Measurements from ENCODE around the gene ALAD. TPM values are rescaled to one million over a fixed set of nuclear protein-coding genes. Genes with fewer than 3 reads are reported as not detected.
"Not testable (repeated sequence)": the region's sequence is repeated elsewhere in the genome, so short reads cannot be mapped to it uniquely, and the experiment has no call there.

Gene ALAD
- total and polyA plus RNA-seq, 9 donors, result 11.3 to 26.3 (median 21.6) TPM

DNA sequence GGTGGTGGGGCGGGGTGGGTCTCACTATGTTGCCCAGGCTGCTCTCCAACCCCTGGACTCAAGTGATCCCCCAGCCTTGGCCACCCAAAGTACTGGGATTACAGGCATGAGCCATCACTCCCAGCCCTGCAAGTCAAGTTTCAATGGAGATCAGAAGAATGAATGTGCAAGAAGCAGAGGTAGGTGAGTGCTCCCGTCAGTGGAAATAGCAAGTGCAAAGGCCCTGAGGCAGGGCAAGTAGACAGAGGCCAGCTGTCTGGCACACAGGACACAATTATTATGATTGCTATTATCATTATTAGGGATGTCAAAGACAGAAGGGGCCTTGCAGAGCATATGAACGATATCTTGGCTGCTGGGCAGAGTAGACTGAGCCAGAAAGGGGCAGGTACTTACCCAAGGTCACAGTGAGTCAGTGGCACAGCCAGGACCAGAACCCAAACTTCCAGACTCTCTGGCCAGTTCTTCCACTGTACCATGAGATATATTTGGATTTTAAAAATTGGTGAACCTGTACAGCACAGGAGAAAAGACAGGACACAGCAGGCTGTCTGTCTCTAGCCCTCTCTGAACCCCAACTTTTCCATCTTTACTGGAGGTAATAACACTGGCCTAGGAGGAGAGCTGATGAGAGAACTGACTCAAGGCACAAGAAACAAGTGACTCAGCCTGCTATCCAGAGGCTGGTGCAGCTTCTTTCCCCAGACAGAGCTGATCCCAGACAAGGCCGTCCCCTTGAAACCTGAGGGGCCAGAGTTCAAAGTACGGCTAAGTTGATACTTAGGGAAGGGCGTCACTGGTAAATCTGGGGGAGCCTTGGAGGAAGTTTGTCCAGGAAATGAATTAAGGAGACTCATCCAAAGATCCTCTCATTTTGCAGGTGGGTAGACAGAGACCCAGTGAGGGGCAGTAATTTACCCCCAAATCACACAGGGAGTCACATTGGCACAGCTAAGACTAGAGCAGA lies 25.7 kb downstream of the ALAD start:
- WGBS (ENCODE audit: insufficient coverage), result 90% methylated on average over 2 of the region's 6 CpGs
- Histone ChIP-seq H3K27ac (ENCODE audit: low read length) (no peak overlapping the region), H3K4me3 (ENCODE audit: low read length) (peak overlapping the region; percentile 15), H3K9me3 (replicated peaks; ENCODE audit: control insufficient read depth, low read depth, low read length) (no peaks in the 10 kb centered on the region), H3K27me3 (ENCODE audit: control insufficient read depth, insufficient read depth, low read length) (no peaks in the 10 kb centered on the region), H3K36me3 (ENCODE audit: control insufficient read depth, insufficient read depth, low read length) (peaks cover 16% of the 10 kb centered on the region), H3K4me1 (ENCODE audit: control insufficient read depth, insufficient read depth, low read length) (peaks cover 6% of the 10 kb centered on the region)
- DNase-seq, result no peak

DNA sequence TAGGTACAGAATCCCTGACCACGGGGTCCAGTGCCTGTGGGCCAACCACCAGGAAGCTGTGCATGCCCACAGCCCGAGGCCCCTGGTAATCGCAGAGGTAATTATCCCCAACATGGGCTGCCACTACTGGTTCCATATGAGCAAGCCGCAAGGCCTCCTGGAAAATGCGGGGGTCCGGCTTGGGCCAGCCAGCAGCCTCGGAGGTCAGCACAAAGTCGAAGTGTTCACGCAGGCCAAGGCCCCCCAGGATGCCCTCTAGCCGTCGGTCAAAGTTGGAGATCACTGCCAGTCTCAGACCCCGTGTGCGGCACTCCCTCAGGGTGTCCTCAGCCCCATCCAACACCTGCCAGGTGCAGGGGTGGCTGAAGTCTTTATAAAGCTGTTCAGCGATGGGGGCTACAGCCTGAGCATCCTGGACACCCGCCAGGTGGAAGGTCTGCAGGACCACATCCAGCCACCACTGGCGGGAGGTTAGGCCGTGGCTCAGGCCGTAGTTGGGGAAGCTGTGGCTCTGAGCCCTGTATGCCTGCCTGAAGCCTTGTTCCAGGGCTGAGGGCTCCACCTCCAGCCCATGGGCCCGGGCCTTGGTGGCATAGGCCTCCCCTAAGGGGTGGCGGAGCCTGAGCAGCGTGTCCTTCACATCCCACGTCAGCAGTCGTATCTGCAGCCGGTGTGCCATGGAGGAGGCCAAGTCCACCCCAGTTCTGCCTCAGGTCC lies 27.2 kb downstream of the ALAD start:
- Histone ChIP-seq H3K9me3 (replicated peaks; ENCODE audit: control insufficient read depth, low read depth, low read length) (no peaks in the 10 kb centered on the region), H3K36me3 (ENCODE audit: control insufficient read depth, insufficient read depth, low read length) (peaks cover 16% of the 10 kb centered on the region), H3K4me1 (ENCODE audit: control insufficient read depth, insufficient read depth, low read length) (peaks cover 14% of the 10 kb centered on the region), H3K27ac (ENCODE audit: low read length) (no peak overlapping the region), H3K27me3 (ENCODE audit: control insufficient read depth, insufficient read depth, low read length) (no peaks in the 10 kb centered on the region), H3K4me3 (ENCODE audit: low read length) (no peak overlapping the region)
- 80% methylated on average over 18 of the region's 24 CpGs for WGBS (ENCODE audit: insufficient coverage)
- no peak for DNase-seq

DNA sequence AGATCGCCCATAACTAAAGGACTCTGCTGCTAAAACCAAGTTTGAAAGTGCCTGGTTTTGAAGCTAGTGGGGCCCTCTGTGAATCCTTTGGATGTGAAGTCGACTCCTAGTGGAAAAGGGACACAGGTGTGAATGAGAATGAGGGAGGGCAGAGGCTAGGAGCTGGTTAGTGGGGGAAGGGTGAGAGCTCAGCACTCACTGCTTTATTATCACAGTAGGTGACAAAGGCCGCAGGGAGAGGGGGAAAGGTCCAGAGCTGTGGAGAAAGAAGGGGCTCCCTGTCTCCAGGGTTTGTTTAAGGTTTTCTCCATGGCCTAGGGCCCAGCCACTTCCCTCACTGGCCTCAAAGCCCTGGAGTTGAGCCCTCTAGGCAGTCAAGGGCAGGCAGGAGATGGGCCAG lies 27.8 kb downstream of the ALAD start:
- no peak overlapping the region for H3K27ac ChIP-seq (ENCODE audit: low read length)
- no peaks in the 10 kb centered on the region for H3K9me3 ChIP-seq (replicated peaks; ENCODE audit: control insufficient read depth, low read depth, low read length)
- peaks cover 16% of the 10 kb centered on the region for H3K36me3 ChIP-seq (ENCODE audit: control insufficient read depth, insufficient read depth, low read length)
- no peaks in the 10 kb centered on the region for H3K27me3 ChIP-seq (ENCODE audit: control insufficient read depth, insufficient read depth, low read length)
- WGBS (ENCODE audit: insufficient coverage), result 14% methylated on average over 1 of the region's 3 CpGs
- H3K4me3 ChIP-seq (ENCODE audit: low read length), result no peak overlapping the region
- H3K4me1 ChIP-seq (ENCODE audit: control insufficient read depth, insufficient read depth, low read length), result peaks cover 14% of the 10 kb centered on the region
- DNase-seq, result no peak

DNA sequence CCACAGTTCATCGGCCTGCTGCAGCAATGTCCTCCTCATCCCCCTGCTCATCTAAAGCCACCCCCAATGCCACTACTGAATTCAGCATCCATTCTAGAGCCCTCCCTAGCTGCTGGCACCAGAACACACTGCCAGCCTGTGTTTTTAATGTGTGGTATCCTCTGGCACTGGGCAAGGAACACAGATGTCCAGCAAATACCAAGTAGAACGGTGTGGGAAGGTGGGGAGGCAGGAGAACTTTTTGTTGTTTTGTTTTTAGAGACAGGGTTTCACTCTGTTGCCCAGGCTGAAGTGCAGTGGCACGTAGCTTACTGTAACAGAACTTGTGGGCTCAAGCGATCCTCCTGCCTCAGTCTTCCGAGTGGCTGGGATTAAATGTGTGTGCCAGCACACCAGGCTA lies 29.0 kb downstream of the ALAD start:
- H3K27ac ChIP-seq (ENCODE audit: low read length), result no peak overlapping the region
- WGBS (ENCODE audit: insufficient coverage), result 70% methylated on average over 1 of the region's 5 CpGs
- no peak for DNase-seq
- no peaks in the 10 kb centered on the region for H3K9me3 ChIP-seq (replicated peaks; ENCODE audit: control insufficient read depth, low read depth, low read length)
- H3K27me3 ChIP-seq (ENCODE audit: control insufficient read depth, insufficient read depth, low read length), result no peaks in the 10 kb centered on the region
- peaks cover 16% of the 10 kb centered on the region for H3K36me3 ChIP-seq (ENCODE audit: control insufficient read depth, insufficient read depth, low read length)
- peaks cover 12% of the 10 kb centered on the region for H3K4me1 ChIP-seq (ENCODE audit: control insufficient read depth, insufficient read depth, low read length)
- H3K4me3 ChIP-seq (ENCODE audit: low read length), result no peak overlapping the region

DNA sequence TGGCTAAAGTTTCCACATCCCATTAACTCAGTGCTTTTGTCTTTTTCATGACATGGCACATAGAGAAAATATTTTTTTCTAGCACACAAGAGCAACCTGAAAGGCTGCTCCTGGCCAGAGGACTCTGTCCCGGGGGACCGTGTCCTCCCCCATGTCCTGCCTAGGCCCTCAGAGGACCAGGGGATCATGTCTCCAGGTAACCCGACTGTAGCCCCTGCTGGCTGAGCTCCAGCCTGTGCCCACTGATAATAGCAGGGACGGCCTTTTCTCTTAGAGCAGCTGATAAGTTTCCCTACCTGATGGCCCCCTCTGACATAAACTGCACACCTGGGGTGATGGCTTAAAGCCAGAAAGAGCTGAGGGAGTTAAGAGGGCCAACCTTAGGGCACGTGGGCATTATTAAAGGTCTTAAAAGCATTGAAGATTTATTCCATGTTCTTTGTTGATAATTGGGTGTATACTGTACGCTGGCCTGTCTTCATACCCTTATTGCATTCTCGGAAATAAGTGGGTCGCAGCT lies 30.2 kb downstream of the ALAD start:
- Histone ChIP-seq H3K27me3 (ENCODE audit: control insufficient read depth, insufficient read depth, low read length) (no peaks in the 10 kb centered on the region), H3K36me3 (ENCODE audit: control insufficient read depth, insufficient read depth, low read length) (peaks cover 16% of the 10 kb centered on the region), H3K9me3 (replicated peaks; ENCODE audit: control insufficient read depth, low read depth, low read length) (no peaks in the 10 kb centered on the region), H3K27ac (ENCODE audit: low read length) (no peak overlapping the region), H3K4me1 (ENCODE audit: control insufficient read depth, insufficient read depth, low read length) (peaks cover 11% of the 10 kb centered on the region), H3K4me3 (ENCODE audit: low read length) (no peak overlapping the region)
- no peak for DNase-seq
- WGBS (ENCODE audit: insufficient coverage), result 84% methylated on average over 7 of the region's 8 CpGs

DNA sequence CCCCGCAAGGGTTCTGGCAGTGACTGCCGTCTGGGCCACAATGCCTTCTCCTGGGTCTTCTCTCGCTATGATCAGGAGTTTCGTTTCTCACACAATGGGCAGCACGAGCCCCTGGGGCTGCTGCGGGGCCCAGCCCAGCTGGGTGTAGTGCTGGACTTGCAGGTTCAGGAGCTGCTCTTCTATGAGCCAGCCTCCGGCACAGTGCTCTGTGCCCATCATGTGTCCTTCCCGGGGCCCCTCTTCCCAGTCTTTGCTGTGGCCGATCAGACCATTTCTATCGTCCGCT lies 31.3 kb downstream of the ALAD start:
- no peaks in the 10 kb centered on the region for H3K27me3 ChIP-seq (ENCODE audit: control insufficient read depth, insufficient read depth, low read length)
- H3K4me1 ChIP-seq (ENCODE audit: control insufficient read depth, insufficient read depth, low read length), result peaks cover 8% of the 10 kb centered on the region
- no peak overlapping the region for H3K4me3 ChIP-seq (ENCODE audit: low read length)
- no peak overlapping the region for H3K27ac ChIP-seq (ENCODE audit: low read length)
- H3K36me3 ChIP-seq (ENCODE audit: control insufficient read depth, insufficient read depth, low read length), result peaks cover 14% of the 10 kb centered on the region
- no peak for DNase-seq
- H3K9me3 ChIP-seq (replicated peaks; ENCODE audit: control insufficient read depth, low read depth, low read length), result no peaks in the 10 kb centered on the region
- 75% methylated on average over 8 of the region's 11 CpGs for WGBS (ENCODE audit: insufficient coverage)

DNA sequence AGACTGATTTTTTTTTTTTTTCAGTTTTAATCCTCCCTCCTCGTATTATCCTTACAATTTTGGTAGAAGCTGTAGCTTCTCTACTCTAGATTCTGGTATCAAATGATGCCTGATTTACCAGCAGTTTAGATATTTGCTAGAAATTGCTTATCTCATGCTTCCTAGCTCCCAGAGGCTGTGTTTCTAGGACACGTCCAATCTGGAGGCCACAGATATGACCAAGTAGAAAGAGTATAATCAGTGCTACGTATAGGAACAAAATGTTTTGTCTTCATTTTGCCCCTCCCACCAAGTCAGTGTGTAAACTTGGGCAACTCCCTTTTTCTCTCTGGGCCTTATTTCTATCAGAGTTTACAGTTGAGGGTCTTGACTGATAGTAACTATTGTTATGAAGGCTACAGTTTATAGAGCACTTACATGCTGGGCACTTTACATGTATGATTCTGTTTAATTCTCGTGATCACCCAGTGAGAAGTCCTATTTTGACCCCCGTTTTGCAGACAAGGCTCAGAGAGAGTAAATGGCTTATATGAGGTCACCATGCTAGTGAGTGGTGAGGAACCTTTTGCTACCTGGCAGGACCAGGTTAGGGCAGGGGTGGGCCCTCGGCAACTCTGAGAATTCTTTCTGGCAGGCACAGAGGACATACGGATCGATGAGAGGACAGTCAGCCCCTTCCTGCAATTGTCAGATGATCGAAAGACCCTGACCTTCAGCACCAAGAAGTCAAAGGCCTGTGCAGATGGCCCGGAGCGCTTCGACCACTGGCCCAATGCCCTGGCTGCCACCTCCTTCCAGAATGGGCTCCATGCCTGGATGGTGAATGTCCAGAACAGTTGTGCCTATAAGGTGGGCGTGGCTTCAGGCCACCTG lies 31.9 kb downstream of the ALAD start:
- Histone ChIP-seq H3K9me3 (replicated peaks; ENCODE audit: control insufficient read depth, low read depth, low read length) (no peaks in the 10 kb centered on the region), H3K27ac (ENCODE audit: low read length) (no peak overlapping the region), H3K27me3 (ENCODE audit: control insufficient read depth, insufficient read depth, low read length) (no peaks in the 10 kb centered on the region), H3K36me3 (ENCODE audit: control insufficient read depth, insufficient read depth, low read length) (peaks cover 14% of the 10 kb centered on the region), H3K4me1 (ENCODE audit: control insufficient read depth, insufficient read depth, low read length) (peaks cover 8% of the 10 kb centered on the region), H3K4me3 (ENCODE audit: low read length) (no peak overlapping the region)
- WGBS (ENCODE audit: insufficient coverage), result 78% methylated on average over 10 of the region's 13 CpGs
- DNase-seq, result peak; percentile 24

DNA sequence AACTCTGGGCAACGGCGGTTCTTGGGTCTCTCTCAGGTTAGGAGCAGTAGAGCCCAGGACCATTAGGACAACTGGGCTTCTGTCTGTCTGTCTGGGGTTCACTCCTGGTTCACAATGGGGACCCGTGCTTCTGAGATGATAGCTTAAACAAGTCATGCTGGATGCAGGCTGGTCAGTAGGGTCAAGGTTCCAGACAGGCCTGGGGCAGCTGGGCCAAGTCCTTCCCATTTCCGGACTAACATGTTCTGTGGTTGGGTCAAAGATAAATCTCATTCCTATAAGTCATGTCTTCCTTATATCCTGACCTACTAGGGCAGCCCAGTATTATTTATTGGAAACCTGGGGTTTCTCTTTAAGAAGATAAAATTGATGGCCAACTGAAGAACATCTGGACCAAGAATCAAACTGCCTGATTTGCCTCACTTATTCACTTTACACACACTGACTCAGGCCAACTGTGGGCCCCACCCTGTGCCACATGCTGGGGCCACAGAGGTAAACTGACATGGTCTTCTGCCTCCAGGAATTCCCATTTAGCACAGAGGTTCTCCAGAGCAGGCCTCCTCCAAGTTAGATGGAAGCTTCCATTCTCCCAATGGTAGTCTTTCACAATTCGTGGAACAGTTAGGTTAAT lies 32.6 kb downstream of the ALAD start:
- no peak for DNase-seq
- Histone ChIP-seq H3K27ac (ENCODE audit: low read length) (no peak overlapping the region), H3K9me3 (replicated peaks; ENCODE audit: control insufficient read depth, low read depth, low read length) (no peaks in the 10 kb centered on the region), H3K4me3 (ENCODE audit: low read length) (no peak overlapping the region), H3K36me3 (ENCODE audit: control insufficient read depth, insufficient read depth, low read length) (peaks cover 7% of the 10 kb centered on the region), H3K27me3 (ENCODE audit: control insufficient read depth, insufficient read depth, low read length) (no peaks in the 10 kb centered on the region), H3K4me1 (ENCODE audit: control insufficient read depth, insufficient read depth, low read length) (peaks cover 8% of the 10 kb centered on the region)
- 75% methylated on average over 3 of the region's 5 CpGs for WGBS (ENCODE audit: insufficient coverage)

DNA sequence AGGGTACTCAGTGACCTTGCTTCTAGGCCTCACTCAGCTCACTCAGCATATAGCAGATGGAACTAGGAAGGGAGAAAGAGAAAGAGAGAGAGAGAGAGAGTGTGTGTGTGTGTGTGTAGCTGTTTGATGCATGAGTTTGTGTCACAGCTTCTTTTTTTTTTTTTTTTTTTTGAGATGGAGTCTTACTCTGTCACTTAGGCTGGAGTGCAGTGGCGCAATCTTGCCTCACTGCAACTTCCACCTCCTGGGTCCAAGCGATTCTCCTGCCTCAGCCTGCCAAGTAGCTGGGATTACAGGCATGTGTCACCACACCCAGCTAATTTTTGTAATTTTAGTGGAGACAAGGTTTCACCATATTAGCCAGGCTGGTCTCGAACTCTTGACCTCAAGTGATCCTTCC lies 35.4 kb downstream of the ALAD start:
- not testable (repeated sequence) for H3K27me3 ChIP-seq (ENCODE audit: control insufficient read depth, insufficient read depth, low read length); H3K9me3 ChIP-seq (replicated peaks; ENCODE audit: control insufficient read depth, low read depth, low read length); H3K4me3 ChIP-seq (ENCODE audit: low read length); H3K36me3 ChIP-seq (ENCODE audit: control insufficient read depth, insufficient read depth, low read length); H3K27ac ChIP-seq (ENCODE audit: low read length); H3K4me1 ChIP-seq (ENCODE audit: control insufficient read depth, insufficient read depth, low read length); DNase-seq
- WGBS (ENCODE audit: insufficient coverage), result 67% methylated on average over 1 of the region's 3 CpGs
